ENCODE results near the gene OXLD1. TPM values are rescaled to one million over a fixed set of nuclear protein-coding genes. Genes with fewer than 3 reads are reported as not detected.

OXLD1 gene
- total RNA-seq, 1 experiment from 2014 or later = 40.2 TPM

- intact Hi-C loops (cut with micrococcal nuclease; ENCODE audit: unreplicated experiment) = no loop called here
- POLR2A ChIA-PET (ENCODE audit: unreplicated experiment) = interaction anchor here (0.7 kb wide), 1 partner anchor 169 kb away, joined by 6 read pairs; the partner anchor contains the start of gene MCRIP1
- no peak overlapping the region for H3K27ac ChIP-seq
- no peak for DNase-seq
- peaks cover 26% of the 10 kb centered on the region for H3F3A ChIP-seq (ENCODE audit: insufficient read depth, low read depth)
- H2AFZ ChIP-seq = no peak overlapping the region
- no peaks in the 10 kb centered on the region for H3K9me3 ChIP-seq (ENCODE audit: insufficient read depth, low read depth)
- no peaks in the 10 kb centered on the region for H3K27me3 ChIP-seq (ENCODE audit: insufficient read depth, low read depth)
- peaks cover 37% of the 10 kb centered on the region for H3K79me2 ChIP-seq (ENCODE audit: low read depth)
- H3K9me2 ChIP-seq (ENCODE audit: insufficient read depth) = no peaks in the 10 kb centered on the region
- no peak overlapping the region for H3K4me3 ChIP-seq
- H4K20me1 ChIP-seq (ENCODE audit: insufficient read depth) = no peaks in the 10 kb centered on the region
- TF ChIP-seq EZH2 (IDR thresholded peaks at IDR 0.05; ENCODE audit: low read depth) = no peak
- TF ChIP-seq CTCF (conservative IDR thresholded peaks at IDR 0.05) = no peak
- H3K4me1 ChIP-seq (replicated peaks; ENCODE audit: insufficient read depth) = peaks cover 27% of the 10 kb centered on the region
- no TSS peak for BruUV-seq (replicated peaks)
- no peaks in the 10 kb centered on the region for H3K36me3 ChIP-seq (ENCODE audit: low read depth)
- CTCF ChIA-PET = no interaction called here
- no peak overlapping the region for H3K4me2 ChIP-seq
These were observed 2.3 kb downstream of the OXLD1 start for GRCh38 chr17:81664051-81664470.

- Histone ChIP-seq H3K9me2 (ENCODE audit: insufficient read depth) (no peaks in the 10 kb centered on the region), H3K9me3 (ENCODE audit: insufficient read depth, low read depth) (no peaks in the 10 kb centered on the region), H2AFZ (no peak overlapping the region), H3K36me3 (ENCODE audit: low read depth) (no peaks in the 10 kb centered on the region), H3K27me3 (ENCODE audit: insufficient read depth, low read depth) (no peaks in the 10 kb centered on the region), H4K20me1 (ENCODE audit: insufficient read depth) (no peaks in the 10 kb centered on the region), H3F3A (ENCODE audit: insufficient read depth, low read depth) (peaks cover 30% of the 10 kb centered on the region), H3K79me2 (ENCODE audit: low read depth) (peaks cover 20% of the 10 kb centered on the region), H3K4me3 (no peak overlapping the region), H3K27ac (no peak overlapping the region), H3K4me2 (no peak overlapping the region), H3K4me1 (replicated peaks; ENCODE audit: insufficient read depth) (peaks cover 31% of the 10 kb centered on the region)
- no TSS peak for BruUV-seq (replicated peaks)
- POLR2A ChIA-PET (ENCODE audit: unreplicated experiment) = no interaction called here
- no peak for TF ChIP-seq EZH2 (IDR thresholded peaks at IDR 0.05; ENCODE audit: low read depth)
- TF ChIP-seq CTCF (conservative IDR thresholded peaks at IDR 0.05) = no peak
- CTCF ChIA-PET = no interaction called here
- intact Hi-C loops (cut with micrococcal nuclease; ENCODE audit: unreplicated experiment) = no loop called here
- DNase-seq = no peak
These were observed 4.4 kb downstream of the OXLD1 start for GRCh38 chr17:81662002-81662401.

GRCh38 chr17:81660441-81660840 is 6.0 kb downstream of the OXLD1 start:
- no peaks in the 10 kb centered on the region for H3K27me3 ChIP-seq (ENCODE audit: insufficient read depth, low read depth)
- H3K79me2 ChIP-seq (ENCODE audit: low read depth) = peaks cover 7% of the 10 kb centered on the region
- H3K9me3 ChIP-seq (ENCODE audit: insufficient read depth, low read depth) = no peaks in the 10 kb centered on the region
- no peak overlapping the region for H2AFZ ChIP-seq
- H4K20me1 ChIP-seq (ENCODE audit: insufficient read depth) = no peaks in the 10 kb centered on the region
- H3K4me3 ChIP-seq = no peak overlapping the region
- H3K9me2 ChIP-seq (ENCODE audit: insufficient read depth) = no peaks in the 10 kb centered on the region
- H3K4me2 ChIP-seq = peak overlapping the region; percentile 68
- no TSS peak for BruUV-seq (replicated peaks)
- CTCF ChIA-PET = no interaction called here
- H3K4me1 ChIP-seq (replicated peaks; ENCODE audit: insufficient read depth) = peaks cover 30% of the 10 kb centered on the region
- peak overlapping the region; percentile 65 for H3K27ac ChIP-seq
- intact Hi-C loops (cut with micrococcal nuclease; ENCODE audit: unreplicated experiment) = no loop called here
- peaks cover 30% of the 10 kb centered on the region for H3F3A ChIP-seq (ENCODE audit: insufficient read depth, low read depth)
- H3K36me3 ChIP-seq (ENCODE audit: low read depth) = no peaks in the 10 kb centered on the region
- DNase-seq = no peak
- TF ChIP-seq EZH2 (IDR thresholded peaks at IDR 0.05; ENCODE audit: low read depth) (no peak), CTCF (conservative IDR thresholded peaks at IDR 0.05) (no peak)
- POLR2A ChIA-PET (ENCODE audit: unreplicated experiment) = interaction anchor here (0.5 kb wide), 2 partner anchors 30 to 43 kb away, joined by 3 read pairs; partner anchors contain the start of gene MRPL12

All from PC-9 (cell line).